SK-N-SH (cell line): ENCODE results near the gene SP6.

Source experiments
- CTCF ChIP-seq: fragments of 200-600 bp; sonication (generic); IDR thresholded peaks from 2 replicates; pipeline ENCODE4 v1.6.1; 2017; ENCODE audit warnings: antibody characterized with exemption, mild to moderate bottlenecking, moderate library complexity
- EP300 ChIP-seq, 2 experiments: IDR thresholded peaks; 2 replicates each; pipeline versions ENCODE4 v1.4.0 to v1.6.1; 2012; ENCODE audit warnings: borderline replicate concordance in 1 of 2, low read depth in 1 of 2, low read length in 1 of 2
- FOXJ3 ChIP-seq: sonication (generic); formaldehyde crosslinking; IDR thresholded peaks from 2 replicates; pipeline ENCODE4 v1.5.1; 2020; ENCODE audit warnings: mild to moderate bottlenecking, missing genetic modification reagents
- GABPA ChIP-seq: IDR thresholded peaks from 2 replicates; pipeline ENCODE4 v1.4.0; 2012; ENCODE audit warnings: low read depth, mild to moderate bottlenecking
- JUND ChIP-seq: IDR thresholded peaks from 2 replicates; pipeline ENCODE4 v1.4.0; 2012
- MEF2A ChIP-seq: IDR thresholded peaks from 2 replicates; pipeline ENCODE4 v1.4.0; 2012; ENCODE audit warnings: low read depth, borderline replicate concordance
- NRF1 ChIP-seq: IDR thresholded peaks from 2 replicates; pipeline ENCODE4 v1.6.1; 2012; ENCODE audit warnings: low read depth, mild to moderate bottlenecking, low read length
- PBX3 ChIP-seq: IDR thresholded peaks from 2 replicates; pipeline ENCODE4; 2012
- TEAD4 ChIP-seq: IDR thresholded peaks from 2 replicates; pipeline ENCODE4 v1.4.0; 2012; ENCODE audit warnings: mild to moderate bottlenecking, borderline replicate concordance; ENCODE audit not compliant: insufficient read depth
- TF ChIP-seq, protein P1 (sequence below): fragments of 150-350 bp; IDR thresholded peaks from 2 replicates; pipeline ENCODE4 v1.6.1; 2017; ENCODE audit warnings: antibody characterized with exemption, low read length, low read depth, borderline replicate concordance

GRCh38 chr17:47811709-47812108, 39.3 kb downstream of the SP6 start:
- TF ChIP-seq NRF1 = no peak
- no peak for TF ChIP-seq MEF2A
- no peak for TF ChIP-seq GABPA
- no peak for TF ChIP-seq CTCF
- no peak for TF ChIP-seq PBX3
- TF ChIP-seq EP300 (IDR thresholded peaks at IDR 0.05; ENCODE audit: borderline replicate concordance in 1 of 2, low read depth in 1 of 2, low read length in 1 of 2) = no peak
- no peak for TF ChIP-seq FOXJ3
- TF ChIP-seq, protein P1, sequence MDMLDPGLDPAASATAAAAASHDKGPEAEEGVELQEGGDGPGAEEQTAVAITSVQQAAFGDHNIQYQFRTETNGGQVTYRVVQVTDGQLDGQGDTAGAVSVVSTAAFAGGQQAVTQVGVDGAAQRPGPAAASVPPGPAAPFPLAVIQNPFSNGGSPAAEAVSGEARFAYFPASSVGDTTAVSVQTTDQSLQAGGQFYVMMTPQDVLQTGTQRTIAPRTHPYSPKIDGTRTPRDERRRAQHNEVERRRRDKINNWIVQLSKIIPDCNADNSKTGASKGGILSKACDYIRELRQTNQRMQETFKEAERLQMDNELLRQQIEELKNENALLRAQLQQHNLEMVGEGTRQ = no peak
- TF ChIP-seq TEAD4 = no peak
- no peak for TF ChIP-seq JUND
